Hematopoietic multipotent progenitor cell treated with erythropoietin and hydrocortisone succinate and interleukin-3 and kit ligand, for 8 days (in vitro differentiated cells): ENCODE results near the gene NFKBIB.
A peak's percentile ranks its signal among the peaks of the same experiment; 100 is the strongest.
"Not testable (repeated sequence)": the region's sequence is repeated elsewhere in the genome, so short reads cannot be mapped to it uniquely, and the experiment has no call there.

Source experiments
- DNase-seq: peaks from one replicate; pipeline ENCODE4 v3.0.0-alpha.2; 2015

Gene NFKBIB, protein sequence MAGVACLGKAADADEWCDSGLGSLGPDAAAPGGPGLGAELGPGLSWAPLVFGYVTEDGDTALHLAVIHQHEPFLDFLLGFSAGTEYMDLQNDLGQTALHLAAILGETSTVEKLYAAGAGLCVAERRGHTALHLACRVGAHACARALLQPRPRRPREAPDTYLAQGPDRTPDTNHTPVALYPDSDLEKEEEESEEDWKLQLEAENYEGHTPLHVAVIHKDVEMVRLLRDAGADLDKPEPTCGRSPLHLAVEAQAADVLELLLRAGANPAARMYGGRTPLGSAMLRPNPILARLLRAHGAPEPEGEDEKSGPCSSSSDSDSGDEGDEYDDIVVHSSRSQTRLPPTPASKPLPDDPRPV

DNA sequence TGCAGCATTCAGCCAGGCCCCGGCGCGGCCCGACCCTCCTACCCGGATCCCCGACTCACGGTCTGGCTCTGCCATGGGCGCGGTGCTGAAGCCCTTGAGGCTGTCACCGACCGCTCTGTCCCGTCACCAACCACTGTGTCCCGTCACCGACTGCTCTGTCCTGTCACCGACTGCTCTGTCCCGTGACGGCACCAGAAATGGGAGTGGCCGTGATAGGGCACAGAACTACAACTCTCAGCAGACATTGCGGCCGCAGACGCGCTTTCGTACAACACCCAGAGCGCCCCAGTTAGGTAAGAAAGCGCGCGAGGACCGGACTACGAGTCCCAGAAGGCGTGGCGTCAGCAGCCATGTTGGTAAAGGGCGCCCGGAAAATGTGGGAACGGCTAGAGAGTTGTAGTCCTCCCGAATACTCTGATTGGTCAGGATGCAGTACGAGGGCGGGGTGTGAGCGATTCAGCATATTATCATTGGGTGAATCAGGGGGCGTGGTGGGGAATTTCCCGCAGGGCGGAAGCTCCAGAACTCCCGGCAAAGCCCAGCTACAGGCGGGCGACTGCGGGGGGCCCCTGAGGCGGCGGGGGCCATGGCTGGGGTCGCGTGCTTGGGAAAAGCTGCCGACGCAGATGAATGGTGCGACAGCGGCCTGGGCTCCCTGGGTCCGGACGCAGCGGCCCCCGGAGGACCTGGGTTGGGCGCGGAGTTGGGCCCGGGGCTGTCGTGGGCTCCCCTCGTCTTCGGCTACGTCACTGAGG is at the start of gene NFKBIB, which contains the start of gene SIRT2:
Gene NFKBIB, plus strand, starts transcription at position 523 of the 755 bp plus-strand sequence. Its CDS starts 64 bp downstream, at position 587.
Gene SIRT2, minus strand, starts transcription at position 172 of the 755 bp plus-strand sequence. Its CDS starts 97 bp downstream, at position 75.
- peak; percentile 100 for DNase-seq

DNA sequence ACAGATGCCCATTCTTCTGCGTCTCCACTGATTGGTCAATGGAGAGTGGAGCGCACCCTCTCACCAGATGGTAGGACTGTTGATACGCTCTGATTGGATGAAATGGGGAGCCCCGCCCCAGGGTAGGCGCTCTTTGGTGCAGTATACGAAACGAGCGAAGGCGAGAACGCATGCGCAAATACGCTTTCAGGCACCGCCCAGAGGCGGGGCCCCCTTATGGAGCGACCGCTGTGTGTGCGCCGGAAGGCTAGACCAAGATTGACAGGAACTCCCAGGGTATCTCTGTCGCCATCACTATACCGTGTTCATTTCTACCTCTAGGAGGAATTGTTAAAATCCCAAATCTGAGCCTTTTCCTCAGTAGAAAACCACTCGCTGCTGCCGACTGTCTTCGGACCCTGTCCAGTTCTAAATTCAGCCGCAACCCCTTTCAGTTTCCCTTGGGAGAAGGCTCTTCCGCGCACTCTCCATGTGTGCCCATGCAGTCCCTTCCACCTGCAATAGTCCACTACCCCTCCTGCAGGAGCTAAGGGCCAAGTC is 49.3 kb upstream of the NFKBIB start:
- no peak for DNase-seq

DNA sequence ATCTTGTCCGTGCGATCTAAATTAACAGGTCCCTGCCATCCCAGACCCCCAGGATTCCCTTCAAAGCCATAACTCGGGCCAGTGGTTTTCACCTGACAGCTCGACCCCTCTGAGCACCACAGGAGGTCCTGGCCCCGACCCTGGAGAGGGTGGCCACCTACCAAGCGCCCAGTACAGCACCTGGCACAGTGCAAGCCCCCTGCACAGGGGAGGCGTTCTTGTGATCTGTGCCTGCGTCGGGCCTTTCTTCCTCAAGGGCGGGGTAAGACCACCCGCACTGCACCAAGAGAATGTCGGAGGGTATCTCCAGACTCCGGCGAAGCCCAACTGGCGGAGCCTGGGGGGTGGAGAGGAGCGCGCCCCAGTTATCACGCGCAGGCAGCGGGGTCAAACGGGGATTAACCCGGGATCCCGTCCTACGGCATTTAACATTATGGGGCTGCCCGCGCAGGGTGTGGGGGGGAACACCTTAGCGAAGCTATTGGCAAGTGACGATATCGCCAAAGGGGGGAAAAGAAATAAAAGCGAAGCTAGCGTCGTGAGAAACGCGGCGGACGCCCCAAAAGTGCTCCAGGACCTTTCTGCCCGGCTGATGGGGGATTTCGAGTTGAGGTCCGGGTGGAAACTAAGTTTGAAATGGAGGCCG is 48.7 kb upstream of the NFKBIB start:
- DNase-seq: peak; percentile 74

DNA sequence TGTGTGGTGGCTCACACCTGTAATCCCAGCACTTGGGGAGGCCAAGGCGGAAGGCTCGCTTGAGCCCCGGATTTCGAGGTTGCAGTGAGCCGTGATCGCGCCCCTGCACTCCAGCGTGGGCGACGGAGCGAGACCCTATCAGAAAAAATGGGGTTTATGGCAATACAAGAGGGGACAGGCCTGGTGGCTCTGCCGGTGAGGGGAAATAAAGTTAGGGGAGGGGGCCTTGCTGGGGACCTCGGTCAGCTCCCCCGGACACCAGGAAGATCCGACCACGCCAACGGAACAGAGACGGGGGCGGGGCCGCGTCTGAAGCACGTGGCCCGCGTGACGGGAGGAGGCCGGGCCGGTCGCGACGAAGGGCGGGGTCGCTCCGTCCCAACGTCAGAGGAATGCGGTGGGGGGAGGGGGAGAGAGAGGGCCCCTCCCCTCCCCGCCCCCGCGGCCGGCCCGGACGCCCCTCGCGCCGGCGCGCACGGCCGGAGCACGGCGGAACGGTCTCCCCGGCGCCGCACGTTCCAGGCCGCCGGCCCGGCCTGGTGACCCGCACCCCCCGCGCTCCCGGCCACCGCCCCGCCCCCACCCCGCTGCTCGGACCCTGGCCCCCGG is 48.0 kb upstream of the NFKBIB start:
- peak; percentile 91 for DNase-seq

DNA sequence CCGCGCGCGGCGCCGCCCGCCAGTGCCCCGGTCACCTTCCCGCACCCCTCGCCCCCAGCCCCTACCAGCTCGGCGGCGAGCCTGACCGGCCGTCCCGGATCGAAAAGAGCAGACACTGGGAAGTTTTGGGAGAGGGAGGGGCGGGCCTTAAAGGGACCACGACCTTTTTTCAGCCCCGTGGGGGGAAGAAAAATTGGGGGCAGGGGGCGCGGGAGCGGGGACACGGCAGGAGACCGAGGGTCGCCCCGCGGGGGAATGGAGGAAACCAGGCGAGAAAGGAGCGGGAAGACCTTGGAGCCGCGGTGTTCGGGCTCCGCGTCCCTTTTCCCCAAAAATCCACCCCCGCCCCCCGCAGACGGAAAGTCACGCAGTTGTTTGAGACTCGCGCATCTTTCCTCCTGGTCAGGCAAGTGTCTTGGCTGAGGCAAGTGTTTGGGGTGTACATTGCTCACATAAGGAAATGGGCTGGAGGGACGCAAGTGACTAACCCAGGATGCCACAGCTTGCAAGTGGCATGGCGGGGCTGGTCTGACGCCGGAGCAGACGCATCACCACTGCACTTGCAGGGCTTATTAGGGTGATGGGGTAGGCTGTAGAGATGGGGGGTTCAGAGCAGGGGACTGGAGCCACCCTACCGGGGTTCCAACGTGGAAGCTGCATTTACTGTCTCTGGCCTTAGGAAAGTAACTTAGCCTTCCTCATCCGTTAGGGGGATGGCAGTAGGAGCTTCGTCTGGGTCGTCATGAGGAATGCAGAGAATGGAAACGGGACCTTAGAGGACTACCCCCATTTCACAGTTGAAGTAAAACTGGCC is 47.3 kb upstream of the NFKBIB start:
- peak; percentile 70 for DNase-seq

DNA sequence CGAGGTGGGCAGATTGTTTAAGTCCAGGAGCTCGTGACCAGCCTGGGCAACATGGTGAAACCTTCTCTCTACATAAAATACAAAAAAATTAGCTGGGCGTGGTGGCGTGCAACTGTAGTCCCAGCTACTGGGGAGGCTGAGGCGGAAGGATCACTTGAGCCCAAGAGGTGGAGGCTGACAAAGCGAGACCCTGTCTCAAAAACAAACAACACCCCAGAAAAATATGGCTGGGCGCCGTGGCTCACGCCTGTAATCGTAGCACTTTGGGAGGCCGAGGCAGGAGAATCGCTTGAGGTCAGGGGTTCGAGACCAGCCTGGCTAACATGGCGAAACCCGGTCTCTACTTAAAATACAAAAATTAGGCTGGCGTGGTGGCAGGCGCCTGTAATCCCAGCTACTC is 46.6 kb upstream of the NFKBIB start:
- DNase-seq: no peak

DNA sequence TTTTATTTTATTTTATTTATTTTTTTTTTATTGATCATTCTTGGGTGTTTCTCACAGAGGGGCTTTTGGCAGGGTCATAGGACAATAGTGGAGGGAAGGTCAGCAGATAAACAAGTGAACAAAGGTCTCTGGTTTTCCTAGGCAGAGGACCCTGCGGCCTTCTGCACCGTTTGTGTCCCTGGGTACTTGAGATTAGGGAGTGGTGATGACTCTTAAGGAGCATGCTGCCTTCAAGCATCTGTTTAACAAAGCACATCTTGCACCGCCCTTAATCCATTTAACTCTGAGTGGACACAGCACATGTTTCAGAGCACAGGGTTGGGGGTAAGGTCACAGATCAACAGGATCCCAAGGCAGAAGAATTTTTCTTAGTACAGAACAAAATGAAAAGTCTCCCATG is 44.8 kb upstream of the NFKBIB start:
- DNase-seq: peak; percentile 59

DNA sequence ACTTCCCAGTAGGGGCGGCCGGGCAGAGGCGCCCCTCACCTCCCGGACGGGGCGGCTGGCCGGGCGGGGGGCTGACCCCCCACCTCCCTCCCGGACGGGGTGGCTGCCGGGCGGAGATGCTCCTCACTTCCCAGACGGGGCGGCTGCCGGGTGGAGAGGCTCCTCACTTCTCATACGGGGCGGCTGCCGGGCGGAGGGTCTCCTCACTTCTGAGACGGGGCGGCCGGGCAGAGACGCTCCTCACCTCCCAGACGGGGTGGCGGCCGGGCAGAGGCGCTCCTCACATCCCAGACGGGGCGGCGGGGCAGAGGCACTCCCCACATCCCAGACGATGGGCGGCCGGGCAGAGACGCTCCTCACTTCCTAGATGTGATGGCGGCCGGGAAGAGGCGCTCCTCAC is 44.0 kb upstream of the NFKBIB start:
- not testable (repeated sequence) for DNase-seq

DNA sequence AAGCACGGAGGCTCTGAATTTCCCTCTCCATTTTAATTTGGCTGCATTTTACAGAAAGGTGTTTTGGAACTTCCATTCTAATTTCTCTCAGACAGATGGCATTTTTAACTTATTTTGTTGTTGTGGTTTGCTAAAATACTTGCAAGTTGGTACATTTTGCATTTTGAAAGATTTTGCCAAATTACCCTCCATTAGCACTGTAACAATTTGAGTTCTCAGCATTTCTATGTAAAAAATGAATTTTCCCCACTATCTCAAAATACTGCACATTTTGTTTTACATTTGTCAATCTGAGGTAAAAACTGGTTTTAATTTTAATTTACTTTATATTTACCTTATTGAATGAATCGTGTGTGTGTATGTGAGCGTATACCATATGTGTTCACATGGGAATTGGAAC is 43.0 kb upstream of the NFKBIB start:
- DNase-seq: no peak

DNA sequence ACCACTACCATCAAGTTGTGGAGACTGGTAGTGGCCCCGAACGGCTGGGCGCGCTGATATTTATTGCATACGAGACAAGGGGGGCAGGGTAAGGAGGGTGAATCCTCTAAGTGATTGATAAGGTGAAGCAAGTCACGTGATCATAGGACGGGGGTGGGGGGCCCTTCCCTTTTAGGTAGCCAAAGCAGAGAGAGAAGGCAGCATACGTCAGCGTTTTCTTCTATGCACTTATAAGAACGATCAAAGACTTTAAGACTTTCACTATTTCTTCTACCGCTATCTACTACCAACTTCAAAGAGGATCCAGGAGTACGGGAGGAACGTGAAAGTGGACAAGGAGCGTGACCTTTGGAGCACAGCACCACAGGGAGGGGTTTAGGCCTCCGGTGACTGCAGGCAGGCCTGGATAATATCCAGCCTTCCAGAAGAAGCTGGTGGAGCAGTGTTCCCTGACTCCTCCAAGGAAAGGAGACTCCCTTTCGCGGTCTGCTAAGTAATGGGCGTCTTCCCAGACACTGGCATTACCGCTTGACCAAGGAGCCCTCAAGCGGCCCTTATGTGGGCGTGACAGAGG is 40.1 kb upstream of the NFKBIB start:
- not testable (repeated sequence) for DNase-seq

DNA sequence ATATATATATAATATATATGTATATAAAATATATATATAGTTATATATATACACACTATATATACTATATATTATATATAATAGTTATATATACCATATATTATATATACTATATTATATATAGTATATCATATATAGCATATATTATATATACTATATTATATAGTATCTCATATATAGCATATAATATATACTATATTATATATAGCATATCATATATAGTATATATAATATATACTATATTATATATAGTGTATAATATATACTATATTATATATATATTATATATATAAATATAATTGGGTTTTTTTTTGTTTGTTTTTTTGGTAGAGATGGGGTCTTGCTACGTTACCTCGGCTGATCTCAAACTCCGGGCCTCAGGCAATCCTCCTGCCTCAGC is 38.4 kb upstream of the NFKBIB start:
- no peak for DNase-seq

DNA sequence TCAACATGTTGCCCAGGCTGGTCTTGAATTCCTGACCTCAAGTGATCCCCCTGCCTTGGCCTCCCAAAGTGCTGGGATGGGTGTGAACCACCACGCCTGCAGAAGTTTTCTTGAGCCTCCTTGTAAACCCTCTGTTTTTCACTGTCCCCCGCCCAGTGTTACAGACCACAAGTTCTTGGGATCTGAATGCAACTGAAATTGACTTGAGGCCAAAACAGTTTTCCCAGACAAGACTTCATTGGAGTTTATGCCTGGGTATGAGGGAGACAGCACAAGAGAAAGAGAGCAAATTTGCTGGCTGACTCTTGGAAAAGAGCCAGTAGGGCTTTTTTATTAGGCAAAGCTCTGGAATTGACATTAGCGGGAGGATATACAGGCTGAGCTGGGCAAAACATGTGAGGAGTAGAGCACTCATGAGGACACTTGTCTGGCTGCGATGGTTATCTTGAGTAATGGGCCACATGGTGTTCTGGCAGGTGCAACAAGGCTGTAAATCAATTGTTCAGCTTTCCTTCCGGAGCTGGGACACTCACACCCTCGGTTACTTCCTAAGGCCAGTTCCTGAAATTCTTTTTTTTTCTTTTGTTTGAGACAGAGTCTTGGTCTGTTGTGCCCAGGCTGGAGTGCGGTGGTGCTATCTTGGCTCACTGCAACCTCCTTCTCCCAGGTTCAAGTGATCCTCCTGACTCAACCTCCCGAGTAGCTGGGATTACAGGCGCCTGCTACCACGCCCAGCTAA is 37.3 kb upstream of the NFKBIB start:
- peak; percentile 68 for DNase-seq

DNA sequence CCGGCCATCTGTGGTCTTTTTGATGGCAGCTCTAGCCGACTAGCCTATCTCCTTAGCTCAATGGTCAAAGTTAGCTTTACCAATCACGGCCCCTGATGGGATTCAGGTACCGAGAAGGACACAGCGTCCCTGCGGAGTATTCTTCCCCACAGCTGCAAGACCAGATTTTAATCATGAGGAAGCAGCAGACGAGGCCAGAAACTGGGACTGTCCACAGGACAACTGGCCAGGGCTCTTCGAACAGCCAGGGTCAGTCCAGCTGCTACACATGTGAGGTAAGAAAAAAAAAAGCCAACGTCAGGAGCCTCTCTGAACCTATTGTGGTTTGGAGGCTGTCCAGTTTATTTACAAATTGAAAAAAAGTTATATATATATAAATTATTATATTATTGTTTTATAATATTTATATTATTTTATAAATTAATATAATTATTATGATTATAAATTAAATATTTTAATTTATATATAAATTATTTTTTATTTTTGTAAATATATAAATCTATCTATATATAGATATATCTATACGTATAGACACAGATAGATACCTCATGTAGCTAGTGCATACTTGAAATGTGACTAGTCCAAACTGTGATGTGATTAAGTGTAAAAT is 32.5 kb upstream of the NFKBIB start:
- DNase-seq: no peak

DNA sequence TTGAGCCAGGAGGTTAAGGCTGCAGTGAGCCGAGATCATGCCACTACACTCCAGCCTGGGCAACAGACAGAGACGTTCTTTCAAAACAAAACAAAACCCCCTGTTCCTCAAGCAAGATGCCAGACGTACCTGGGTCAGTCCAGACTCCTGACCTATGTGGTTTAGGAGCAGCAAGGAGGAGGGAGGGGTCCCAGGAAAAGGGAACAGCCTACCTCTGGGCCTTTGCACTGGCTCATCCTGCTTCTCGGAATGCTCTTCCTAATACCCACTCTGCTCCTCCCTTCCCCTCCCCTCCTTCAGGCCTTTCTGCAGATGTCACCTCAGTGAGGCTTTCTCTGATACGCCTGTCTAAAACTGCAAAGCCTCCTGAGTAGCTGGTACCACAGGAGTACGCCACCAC is 31.2 kb upstream of the NFKBIB start:
- DNase-seq: no peak

DNA sequence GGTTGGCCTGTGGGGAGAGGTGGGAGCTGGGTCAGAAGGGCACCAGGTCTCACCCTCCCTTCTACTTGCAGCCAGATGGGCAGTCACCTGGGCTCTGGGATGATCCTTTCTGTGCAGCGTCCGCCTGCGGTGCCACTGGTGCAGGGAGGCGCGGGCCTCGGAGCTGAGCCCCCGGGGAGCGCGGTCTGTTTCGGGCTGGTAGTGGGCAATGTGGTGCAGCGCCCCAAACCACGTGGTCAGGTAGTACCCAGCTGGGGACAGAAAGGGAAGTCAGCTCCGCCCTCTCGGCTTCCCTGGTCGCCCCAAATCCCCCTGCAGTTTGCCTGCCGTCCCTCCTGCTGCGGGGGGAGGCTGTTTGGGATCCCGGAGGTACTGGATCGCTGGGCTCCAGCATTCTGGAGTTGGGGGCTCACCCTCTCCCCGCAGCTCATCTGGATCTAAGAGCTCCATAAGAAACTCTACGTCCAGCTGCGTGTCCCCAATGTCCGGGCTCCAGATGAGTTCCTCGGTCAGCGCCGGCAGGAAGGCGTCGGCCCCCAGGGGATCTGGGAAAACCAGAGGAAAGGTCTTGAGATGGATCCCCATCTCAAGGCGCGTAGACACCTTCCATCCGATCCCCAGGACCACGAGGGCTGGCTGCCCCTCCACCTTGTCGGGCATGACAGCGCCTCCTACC is 30.5 kb upstream of the NFKBIB start:
- peak; percentile 54 for DNase-seq

DNA sequence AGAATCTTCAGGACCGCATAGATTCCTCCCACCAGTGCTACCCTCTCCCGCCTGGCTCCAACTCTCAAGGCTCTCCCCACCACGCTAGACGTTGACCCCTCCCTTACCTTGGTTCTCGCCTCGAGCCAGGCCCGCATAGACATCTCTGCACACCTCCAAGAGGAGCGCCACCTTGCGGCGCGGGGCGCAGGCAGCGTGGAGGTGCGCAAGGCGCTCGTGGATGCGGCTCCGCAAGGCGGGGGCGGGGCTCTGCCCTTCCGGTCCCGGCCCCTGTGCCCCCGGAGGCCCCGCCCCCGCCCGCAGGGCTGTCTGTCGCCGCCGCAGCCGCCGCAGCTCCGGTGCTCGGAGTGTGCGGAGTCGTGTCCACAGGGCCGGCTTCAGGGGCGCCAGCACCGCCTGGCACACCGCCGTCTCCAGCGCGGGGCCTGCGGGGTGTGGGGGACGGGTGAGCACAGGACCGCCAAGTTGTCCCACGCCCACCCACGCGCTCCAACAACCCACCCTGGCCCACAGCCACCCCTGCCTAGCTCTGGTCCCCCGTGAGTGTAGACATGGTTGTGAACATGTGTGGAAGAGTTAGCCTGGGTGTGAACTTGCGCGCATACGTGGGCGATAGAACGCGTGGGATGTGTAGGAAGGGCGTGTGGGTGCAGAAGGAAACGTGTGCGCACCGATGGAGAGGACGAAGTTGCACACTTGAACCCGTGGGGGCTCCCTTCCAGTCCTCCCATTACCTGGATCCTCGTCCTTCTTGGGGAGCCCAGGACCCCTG is 29.7 kb upstream of the NFKBIB start:
- DNase-seq: peak; percentile 91

DNA sequence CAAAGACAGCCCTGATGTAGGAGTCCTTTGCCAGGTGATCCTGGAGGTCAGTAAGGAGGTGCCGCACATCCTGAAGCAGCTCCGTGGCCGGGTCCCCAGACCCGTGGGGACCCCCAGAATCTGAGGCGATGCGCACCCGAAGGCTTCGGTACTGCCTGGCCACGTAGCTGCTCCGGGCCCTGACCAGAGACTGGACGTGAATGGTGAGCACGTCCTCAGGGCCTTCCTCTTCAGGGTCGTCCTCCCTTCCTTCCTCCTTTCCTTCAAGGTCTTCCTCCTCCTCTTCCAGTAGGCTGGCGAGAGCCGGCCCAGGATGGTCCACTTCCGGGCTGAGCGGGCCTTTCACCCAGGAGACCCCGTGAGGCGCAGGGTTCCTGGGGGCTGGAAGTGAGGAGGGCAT is 29.2 kb upstream of the NFKBIB start:
- no peak for DNase-seq

DNA sequence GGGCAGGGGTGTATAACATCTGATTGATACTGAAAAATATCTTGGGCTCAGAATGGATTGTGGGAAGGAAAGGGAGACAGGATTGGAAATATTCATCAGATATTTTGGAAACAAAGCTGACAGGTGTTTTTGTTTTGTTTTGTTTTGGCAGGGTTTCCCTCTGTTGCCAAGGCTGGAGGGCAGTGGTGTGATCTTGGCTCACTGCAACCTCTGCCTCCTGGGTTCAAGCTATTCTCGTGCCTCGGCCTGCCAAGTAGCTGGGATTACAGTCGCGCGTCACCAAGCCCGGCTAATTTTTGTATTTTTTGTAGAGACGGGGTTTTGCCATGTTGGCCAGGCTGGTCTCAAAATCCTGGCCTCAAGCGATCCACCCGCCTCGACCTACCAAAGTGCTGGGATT is 26.4 kb upstream of the NFKBIB start:
- DNase-seq: not testable (repeated sequence)
